ENCODE measurements around the gene DNAJA4. TPM values are rescaled to one million over a fixed set of nuclear protein-coding genes. Genes with fewer than 3 reads are reported as not detected.

The DNAJA4 gene
- total RNA-seq (2011; cell fraction: chromatin; rRNA removed; ENCODE audit: low replicate concordance), result 0.12 and 0.23 TPM in 2 replicates
- total RNA-seq (2011; cell fraction: nucleolus; rRNA removed), result 0.33 TPM in 1 of 2 replicates, not detected in the other
- 0.15 TPM in 1 of 2 replicates, not detected in the other for total RNA-seq (2011; cell fraction: nucleoplasm; rRNA removed)
- not detected in 2 replicates for total RNA-seq (2014; rRNA removed)
- 0.11 TPM in 1 of 2 replicates, not detected in the other for total RNA-seq (2014; rRNA removed; fragmentation: Illumina TruSeq; extraction: Trizol)
- total RNA-seq (2015; rRNA removed; fragmentation: Illumina TruSeq; extraction: Trizol), result 0.08 TPM in 1 of 2 replicates, not detected in the other
- 0.16 and 0.25 TPM in 2 replicates for total RNA-seq (2021)
- 0.05 and 0.15 TPM in 2 replicates for polyA plus RNA-seq (2011; rRNA removed)
- polyA plus RNA-seq (2011; cell fraction: cytosol; rRNA removed), result 0.03 TPM in 1 of 2 replicates, not detected in the other
- 0.28 and 0.50 TPM in 2 replicates for polyA plus RNA-seq (2011; cell fraction: nucleus; rRNA removed)
- 0.33 and 0.56 TPM in 2 replicates for polyA plus RNA-seq (2012)
- not detected in 2 replicates for polyA plus RNA-seq (2014; fragmentation: Illumina TruSeq; extraction: Trizol)
- polyA plus RNA-seq (2014; fragmentation: Nextera tagmentation; extraction: Ambion mirVana), result 1 to 10 TPM in 1 of 2 experiments, under 1 TPM in 1; 0.56 to 1.0 TPM
- polyA plus RNA-seq (2014; rRNA removed), result 0.09 TPM in 1 of 2 replicates, not detected in the other
- polyA minus RNA-seq (2011; rRNA and poly(A)+ RNA removed), result 0.21 TPM in 1 of 2 replicates, not detected in the other
- polyA minus RNA-seq (2011; cell fraction: cytosol; rRNA and poly(A)+ RNA removed), result 1.1 and 3.1 TPM in 2 replicates
- polyA minus RNA-seq (2011; cell fraction: nucleus; rRNA and poly(A)+ RNA removed), result 0.11 and 0.40 TPM in 2 replicates
- percentile 20 among the genes with signal in this experiment for Bru-seq, nascent RNA
- percentile 18 among the genes with signal in this experiment for BruChase-seq, experiment 1, labeled RNA remaining after a 2-hour chase
- BruChase-seq, experiment 2, labeled RNA remaining after a 6-hour chase, result percentile 20 among the genes with signal in this experiment
- long read RNA-seq, experiment 1, result 0 reads
- long read RNA-seq, experiment 2, result 0 reads
- long read RNA-seq, experiment 3, result 0 reads

GRCh38 chr15:78264304-78265136, at the start of gene DNAJA4:
DNAJA4 (plus strand) TSS chr15:78264562; CDS start chr15:78264764, 202 bp downstream.
- TF ChIP-seq ZNF76 (CRISPR knock-in tag; IDR thresholded peaks at IDR 0.05; ENCODE audit: borderline replicate concordance) (no peak), ZNF121 (CRISPR knock-in tag; conservative IDR thresholded peaks at IDR 0.05) (no peak), DMBX1 (CRISPR knock-in tag; IDR thresholded peaks at IDR 0.05; ENCODE audit: borderline replicate concordance) (no peak), SMARCB1 (IDR thresholded peaks at IDR 0.05; ENCODE audit: insufficient read length, low read depth) (no peak), NFXL1 (CRISPR knock-in tag; IDR thresholded peaks at IDR 0.05) (no peak), NCOA1 (IDR thresholded peaks at IDR 0.05; ENCODE audit: low read depth) (no peak), ZNF780A (CRISPR knock-in tag; IDR thresholded peaks at IDR 0.05) (no peak), FIP1L1 (IDR thresholded peaks at IDR 0.05; ENCODE audit: low read depth, low read length, poor library complexity, severe bottlenecking) (no peak), ZNF324 (CRISPR knock-in tag; IDR thresholded peaks at IDR 0.05) (no peak), SMARCC2 (IDR thresholded peaks at IDR 0.05; ENCODE audit: low read depth) (no peak)
- TF ChIP-seq, protein P1, sequence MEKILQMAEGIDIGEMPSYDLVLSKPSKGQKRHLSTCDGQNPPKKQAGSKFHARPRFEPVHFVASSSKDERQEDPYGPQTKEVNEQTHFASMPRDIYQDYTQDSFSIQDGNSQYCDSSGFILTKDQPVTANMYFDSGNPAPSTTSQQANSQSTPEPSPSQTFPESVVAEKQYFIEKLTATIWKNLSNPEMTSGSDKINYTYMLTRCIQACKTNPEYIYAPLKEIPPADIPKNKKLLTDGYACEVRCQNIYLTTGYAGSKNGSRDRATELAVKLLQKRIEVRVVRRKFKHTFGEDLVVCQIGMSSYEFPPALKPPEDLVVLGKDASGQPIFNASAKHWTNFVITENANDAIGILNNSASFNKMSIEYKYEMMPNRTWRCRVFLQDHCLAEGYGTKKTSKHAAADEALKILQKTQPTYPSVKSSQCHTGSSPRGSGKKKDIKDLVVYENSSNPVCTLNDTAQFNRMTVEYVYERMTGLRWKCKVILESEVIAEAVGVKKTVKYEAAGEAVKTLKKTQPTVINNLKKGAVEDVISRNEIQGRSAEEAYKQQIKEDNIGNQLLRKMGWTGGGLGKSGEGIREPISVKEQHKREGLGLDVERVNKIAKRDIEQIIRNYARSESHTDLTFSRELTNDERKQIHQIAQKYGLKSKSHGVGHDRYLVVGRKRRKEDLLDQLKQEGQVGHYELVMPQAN (IDR thresholded peaks at IDR 0.05; ENCODE audit: borderline replicate concordance), result no peak
- 93% methylated on average over 35 of the region's 107 CpGs for WGBS (ENCODE audit: insufficient coverage, low coverage, missing lambda C conversion rate)
- in situ Hi-C loops (cut with MboI), result no loop called here
- Histone ChIP-seq H3K9ac (ENCODE audit: insufficient read depth in 1 of 2, low read depth in 2 of 2, low read length in 2 of 2) (peak within 1 kb of the TSS in 1 of 2 experiments; percentile 38; a peak in 2 of 4 replicates), H3K9me3 (replicated peaks; ENCODE audit: control insufficient read depth, insufficient read depth, low read depth, low read length) (no peaks in the 10 kb centered on the region), H3K4me1 (replicated peaks in 1 of 2; ENCODE audit: control insufficient read depth in 2 of 2, insufficient read depth in 2 of 2, low read length in 2 of 2) (peaks cover 12 to 15% of the 10 kb centered on the region in 2 experiments; a peak in 4 of 5 replicates), H3K4me3 (no peak within 1 kb of the TSS), H3K9me1 (ENCODE audit: control insufficient read depth, insufficient read depth, low read length) (no peaks in the 10 kb centered on the region), H3K27me3 (ENCODE audit: control insufficient read depth in 2 of 2, insufficient read depth in 2 of 2, low read length in 2 of 2) (no peaks in the 10 kb centered on the region), H2AFZ (ENCODE audit: low read depth, low read length) (peak within 1 kb of the TSS; percentile 86), H3K27ac (ENCODE audit: extremely low read depth, low read depth, low read length) (peak within 1 kb of the TSS; percentile 24; the same call in 1 of the 3 replicates), H3K79me2 (ENCODE audit: control insufficient read depth, insufficient read depth, low read length) (no peaks in the 10 kb centered on the region), H4K20me1 (replicated peaks; ENCODE audit: control insufficient read depth, insufficient read depth, low read length) (no peaks in the 10 kb centered on the region), H3K36me3 (ENCODE audit: control insufficient read depth, insufficient read depth, low read length) (no peaks in the 10 kb centered on the region), H3K4me2 (ENCODE audit: insufficient read depth, low read length) (peak within 1 kb of the TSS; percentile 59; the same call in 1 of the 2 replicates)
- intact Hi-C loops (cut with micrococcal nuclease), result no loop called here
- no TSS peak for BruUV-seq (replicated peaks)
- POLR2A ChIA-PET, result no interaction called here
- ATAC-seq (no peak), DNase-seq (ENCODE audit: extremely low read depth in 1 of 4, low spot score in 3 of 4) (no peak), FAIRE-seq (no peak)
- CTCF ChIA-PET (ENCODE audit: low intra/inter-chr PET ratio), result no interaction called here

Measured in K562 (cell line).